ENCODE data around the gene GRIP2. TPM values are rescaled to one million over a fixed set of nuclear protein-coding genes. Genes with fewer than 3 reads are reported as not detected.

The GRIP2 gene
- total RNA-seq, 1 donor from 2014 or later = 2.3 TPM

DNA sequence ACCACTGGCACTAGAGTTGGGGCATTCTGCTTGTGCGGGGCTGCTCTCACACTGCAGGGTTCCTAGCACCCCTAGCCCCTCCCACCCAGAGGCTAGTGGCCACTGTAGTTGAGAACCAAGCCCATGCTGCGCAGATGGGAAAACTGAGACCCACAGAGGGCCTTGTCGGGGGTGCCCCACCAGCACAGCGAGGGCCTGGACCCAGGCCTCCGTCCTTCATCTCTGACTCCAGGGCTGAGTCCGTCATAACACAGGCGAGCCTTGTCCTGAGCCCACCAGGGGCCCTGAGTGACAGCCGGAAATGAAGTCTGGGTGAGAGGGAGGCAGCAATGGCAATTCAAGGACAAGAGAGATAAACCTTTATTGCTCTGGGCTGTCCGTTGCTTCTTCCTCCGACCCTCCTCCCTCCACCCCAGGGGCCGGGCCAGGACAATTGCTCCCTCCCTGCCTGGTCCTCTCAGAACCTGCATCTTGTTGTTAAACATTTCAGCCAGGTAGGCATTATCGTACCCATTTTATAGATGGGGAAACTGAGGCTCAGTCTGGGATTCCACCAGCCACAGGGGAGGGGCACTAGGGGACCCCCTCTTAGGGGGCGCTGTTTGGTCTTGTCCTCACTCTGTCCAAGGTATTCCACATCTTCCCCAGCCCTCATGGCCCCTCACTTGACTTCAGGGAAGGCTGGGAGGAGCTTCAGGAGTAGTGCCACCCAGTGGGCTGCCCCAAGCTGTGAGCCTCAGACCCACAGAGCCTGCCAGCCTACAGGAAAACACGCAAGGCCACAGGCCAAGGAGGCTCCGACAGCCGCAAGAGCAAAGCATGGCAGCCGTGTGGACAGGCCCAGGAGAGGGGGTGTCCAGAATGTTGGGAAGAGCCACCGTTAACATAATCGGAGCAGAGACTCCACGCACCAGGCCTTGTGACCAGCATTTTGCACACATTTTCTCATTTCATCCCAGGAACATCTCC is 4.4 kb upstream of the GRIP2 start:
- ATAC-seq (no peak), DNase-seq (ENCODE audit: low spot score) (no peak)
- intact Hi-C loops (cut with DNase I) = loop anchor here (5.0 kb wide), 1 partner anchor 37 kb away; no protein-coding TSS in a partner anchor

DNA sequence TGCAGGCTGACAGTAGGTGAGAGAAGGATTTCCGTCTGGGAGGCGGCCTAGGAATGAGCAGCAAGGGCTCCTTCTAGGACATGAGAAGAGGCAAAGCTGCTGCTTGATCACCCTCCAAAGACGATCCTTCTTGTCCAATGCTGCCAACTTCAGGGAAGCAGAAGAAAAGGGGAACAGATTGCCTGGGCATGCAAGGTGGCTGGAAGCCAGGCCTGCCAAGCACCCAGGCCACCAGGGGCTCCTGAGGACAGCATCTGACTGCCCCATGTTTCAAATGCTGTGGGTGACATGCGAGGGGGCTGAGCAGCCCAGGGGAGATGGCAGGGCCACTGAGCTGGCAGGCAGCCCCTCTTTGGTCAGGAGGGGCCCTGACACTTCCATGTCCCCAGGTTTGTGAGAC is 3.3 kb upstream of the GRIP2 start:
- DNase-seq (ENCODE audit: low spot score) = no peak
- no peak for ATAC-seq
- intact Hi-C loops (cut with DNase I) = no loop called here

GRCh38 chr3:14542656-14543055 is 2.5 kb upstream of the GRIP2 start:
- intact Hi-C loops (cut with DNase I) = no loop called here
- ATAC-seq = no peak
- no peak for DNase-seq (ENCODE audit: low spot score)

DNA sequence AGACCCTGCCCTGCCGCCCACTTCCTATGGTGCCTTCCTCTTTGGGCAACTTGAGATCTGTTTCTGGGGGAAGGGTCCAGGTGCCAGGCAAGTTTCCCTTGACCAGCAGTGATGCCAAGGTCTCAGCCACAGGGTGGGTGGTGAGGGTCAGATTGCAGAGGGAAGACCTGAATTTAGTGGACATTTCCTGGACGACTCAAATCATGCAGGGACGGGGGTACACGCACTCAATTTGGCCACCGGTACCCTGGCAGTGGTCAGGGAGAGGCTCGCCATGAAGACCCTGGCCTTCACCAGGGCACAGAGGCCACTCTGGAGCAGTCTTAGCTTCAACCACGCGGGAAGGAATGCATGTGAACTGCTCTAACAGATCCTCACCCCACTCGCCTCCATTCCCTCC is 1.5 kb upstream of the GRIP2 start:
- intact Hi-C loops (cut with DNase I) = no loop called here
- DNase-seq (ENCODE audit: low spot score) (no peak), ATAC-seq (no peak)

- ATAC-seq (no peak), DNase-seq (ENCODE audit: low spot score) (no peak)
- intact Hi-C loops (cut with DNase I) = no loop called here
These were observed 761 bp upstream of the GRIP2 start for GRCh38 chr3:14540821-14541385.

DNA sequence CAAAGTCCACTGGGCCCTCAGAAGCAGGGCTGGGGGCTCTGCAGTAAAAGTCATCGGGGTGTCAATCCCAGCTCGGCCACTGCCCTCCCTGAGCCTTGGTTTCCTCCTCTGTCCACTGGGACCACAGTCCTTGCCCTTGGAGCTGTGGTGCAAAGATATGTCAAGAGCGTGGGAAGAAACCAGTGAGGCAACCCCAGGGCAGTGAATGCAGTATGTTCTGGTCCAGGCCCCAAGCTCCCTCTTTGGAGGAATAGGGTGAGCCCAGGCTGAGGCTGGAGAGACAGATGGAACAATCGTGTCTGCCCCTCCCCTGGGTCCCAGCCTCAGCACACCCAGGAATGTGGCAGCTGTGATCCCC is 779 bp downstream of the GRIP2 start:
- intact Hi-C loops (cut with DNase I) = no loop called here
- DNase-seq (ENCODE audit: low spot score) (no peak), ATAC-seq (no peak)

DNA sequence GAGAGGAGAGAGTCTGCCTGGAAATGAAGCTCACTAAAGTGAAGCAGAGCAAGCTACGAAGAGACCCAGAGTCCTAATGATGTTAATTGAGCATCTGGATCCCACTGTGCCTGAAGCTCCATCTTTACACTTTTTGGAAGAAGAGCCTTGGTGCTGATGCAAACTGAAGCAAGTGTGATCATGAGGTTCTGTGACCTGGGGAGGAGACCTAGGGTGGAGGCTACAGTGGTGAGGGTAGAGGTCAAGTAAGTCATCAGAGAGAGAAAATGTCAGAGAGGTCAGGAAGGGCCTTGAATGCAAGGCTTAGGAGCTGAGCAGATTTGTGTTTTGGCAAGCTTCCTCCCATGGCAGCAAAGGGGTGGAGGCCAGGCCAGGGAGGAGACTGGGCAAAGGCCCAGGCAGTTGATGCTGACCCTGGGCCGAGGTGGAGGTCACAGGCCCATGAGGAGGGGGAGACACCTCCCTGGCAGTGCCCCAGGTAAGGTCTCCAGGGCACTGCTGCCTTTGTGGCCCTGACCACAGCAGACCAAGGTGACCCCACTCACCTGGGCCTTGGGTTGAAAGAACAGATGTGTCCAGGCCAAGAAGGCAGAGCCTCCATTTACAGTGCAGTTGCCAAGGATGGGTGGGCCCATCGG is 1.6 kb downstream of the GRIP2 start:
- intact Hi-C loops (cut with DNase I) = no loop called here
- DNase-seq (ENCODE audit: low spot score) (no peak), ATAC-seq (no peak)

DNA sequence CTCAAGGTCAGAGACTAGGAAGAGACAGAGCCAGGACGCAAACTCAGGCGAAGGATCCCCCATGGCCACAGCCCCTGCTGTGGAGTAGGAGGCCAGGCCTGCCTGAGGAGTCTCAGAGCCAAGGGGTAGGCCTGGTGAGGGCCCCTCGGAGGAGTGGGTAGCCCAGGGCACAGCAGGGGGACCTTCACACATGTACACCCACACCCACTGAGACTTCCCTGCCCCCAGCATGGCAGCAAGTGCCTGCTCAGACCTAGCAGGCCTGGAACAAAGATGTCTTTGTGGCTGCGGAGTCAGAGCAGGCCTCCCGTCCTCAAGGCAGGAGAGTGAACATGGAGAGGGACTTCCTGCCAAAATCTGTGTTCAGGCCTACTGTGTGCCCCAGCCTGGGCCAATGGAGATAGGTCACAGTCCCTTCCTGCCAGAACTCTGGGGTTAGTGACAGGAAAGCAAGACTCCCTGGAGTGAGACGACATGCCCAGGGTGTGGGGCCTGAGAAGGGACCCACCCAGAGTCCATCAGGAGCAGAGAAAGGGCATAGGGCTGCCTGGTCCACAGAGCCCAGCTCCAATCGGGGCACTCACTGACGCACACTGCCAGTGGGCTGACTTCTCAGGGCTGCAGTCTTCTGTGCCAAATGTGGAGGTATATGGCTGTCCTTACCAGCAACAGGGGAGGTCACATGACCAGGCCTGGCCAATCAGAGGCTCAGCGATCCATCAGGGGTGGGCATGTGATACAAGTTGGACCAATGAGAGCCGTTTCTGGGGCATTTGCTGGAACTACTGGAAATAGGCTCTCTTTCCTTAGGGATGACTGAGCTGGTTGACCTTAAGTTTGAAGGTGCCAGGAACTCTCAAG is 2.3 kb downstream of the GRIP2 start:
- ATAC-seq (no peak), DNase-seq (ENCODE audit: low spot score) (no peak)
- intact Hi-C loops (cut with DNase I) = no loop called here

DNA sequence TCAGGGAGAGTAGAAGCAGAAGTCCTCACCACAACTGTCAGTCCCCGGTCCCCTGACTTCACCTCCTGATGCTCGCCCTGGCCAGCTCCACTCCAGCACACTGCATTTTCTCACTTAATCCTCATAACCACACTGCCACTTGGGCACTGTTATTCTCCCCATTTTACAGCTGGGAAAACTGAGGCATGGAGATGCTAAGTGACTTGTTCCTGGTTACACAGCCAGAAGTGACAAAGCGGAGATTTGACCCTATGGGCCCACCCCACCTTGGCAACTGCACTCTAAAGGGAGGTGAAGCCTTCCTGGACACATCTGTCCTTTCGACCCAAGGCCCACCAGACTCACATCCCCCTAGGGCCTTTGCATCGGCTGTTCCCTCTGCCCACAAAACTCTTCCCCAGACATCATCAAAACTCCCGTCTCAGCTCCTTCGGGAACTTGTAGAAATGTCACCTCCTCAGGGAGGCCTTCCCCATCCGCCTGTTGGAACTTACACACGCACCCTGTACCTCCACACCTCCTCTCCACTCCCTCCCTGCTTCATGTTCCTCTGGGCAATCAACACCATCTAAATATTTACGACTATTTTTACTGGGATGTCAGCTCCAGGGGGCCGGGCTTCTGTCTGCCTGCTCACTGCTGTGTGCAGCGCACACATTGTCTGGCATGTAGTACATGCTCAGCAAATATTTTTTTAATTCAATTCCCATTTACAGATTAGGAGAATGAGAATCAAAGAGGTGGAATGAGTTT is 3.1 kb downstream of the GRIP2 start:
- intact Hi-C loops (cut with DNase I) = no loop called here
- ATAC-seq (no peak), DNase-seq (ENCODE audit: low spot score) (no peak)

- intact Hi-C loops (cut with DNase I) = no loop called here
- no peak for ATAC-seq
- DNase-seq (ENCODE audit: low spot score) = no peak
These were observed 3.9 kb downstream of the GRIP2 start for GRCh38 chr3:14536055-14536815.

DNA sequence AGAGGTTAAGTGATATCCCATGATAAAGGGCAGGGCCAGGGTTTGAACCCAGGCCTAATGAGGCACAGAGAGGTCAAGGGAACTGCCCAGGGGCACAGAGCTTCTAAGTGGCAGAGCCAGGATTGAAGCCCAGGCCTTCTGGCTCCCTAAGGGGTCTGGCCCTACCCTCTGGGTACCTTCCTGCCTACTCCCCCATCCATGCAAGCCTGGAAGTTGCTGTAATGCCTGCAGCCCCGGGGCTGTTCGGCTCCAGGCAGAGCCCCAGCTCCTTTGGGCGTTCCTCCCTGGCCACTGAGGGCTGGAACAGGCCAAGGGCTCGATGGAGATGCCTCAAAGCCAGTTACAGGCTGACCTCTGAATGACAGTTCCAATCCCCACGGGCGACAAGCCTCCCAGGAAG is 4.5 kb downstream of the GRIP2 start:
- no peak for ATAC-seq
- no peak for DNase-seq (ENCODE audit: low spot score)
- intact Hi-C loops (cut with DNase I) = no loop called here

DNA sequence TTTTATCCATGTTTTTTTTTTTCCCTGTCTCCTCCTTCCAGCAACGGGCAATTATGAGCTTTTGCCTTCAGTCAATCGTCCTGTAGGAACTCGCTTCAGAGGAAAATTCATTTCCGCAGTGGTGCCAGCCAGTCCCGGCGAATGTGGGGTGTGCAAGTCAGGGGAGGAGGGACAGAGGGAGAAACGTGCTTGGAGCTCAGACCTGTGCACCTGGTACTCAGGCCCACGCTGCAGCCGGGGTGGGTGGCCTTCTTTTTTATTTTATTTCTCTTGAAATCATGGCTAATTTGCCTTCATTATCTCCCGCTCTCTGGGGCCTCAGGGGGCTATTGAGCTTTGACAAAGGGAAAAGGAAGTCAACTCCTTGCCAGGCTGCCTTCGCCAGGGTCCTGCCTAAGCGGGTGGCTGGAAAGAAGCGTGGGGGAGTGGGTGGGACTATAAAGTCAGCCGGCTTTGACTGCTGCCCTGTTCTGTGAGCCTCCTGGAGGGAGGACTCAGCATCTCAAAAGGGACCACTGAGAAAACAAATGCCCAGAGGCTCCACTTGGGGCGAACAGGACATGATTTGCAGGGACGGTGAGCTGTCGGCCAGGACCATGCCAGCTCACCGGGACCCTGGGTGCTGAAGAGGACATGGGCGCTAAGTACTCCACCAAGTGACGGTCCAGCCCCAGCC is 5.5 kb downstream of the GRIP2 start:
- intact Hi-C loops (cut with DNase I) = no loop called here
- ATAC-seq (no peak), DNase-seq (ENCODE audit: low spot score) (no peak)

DNA sequence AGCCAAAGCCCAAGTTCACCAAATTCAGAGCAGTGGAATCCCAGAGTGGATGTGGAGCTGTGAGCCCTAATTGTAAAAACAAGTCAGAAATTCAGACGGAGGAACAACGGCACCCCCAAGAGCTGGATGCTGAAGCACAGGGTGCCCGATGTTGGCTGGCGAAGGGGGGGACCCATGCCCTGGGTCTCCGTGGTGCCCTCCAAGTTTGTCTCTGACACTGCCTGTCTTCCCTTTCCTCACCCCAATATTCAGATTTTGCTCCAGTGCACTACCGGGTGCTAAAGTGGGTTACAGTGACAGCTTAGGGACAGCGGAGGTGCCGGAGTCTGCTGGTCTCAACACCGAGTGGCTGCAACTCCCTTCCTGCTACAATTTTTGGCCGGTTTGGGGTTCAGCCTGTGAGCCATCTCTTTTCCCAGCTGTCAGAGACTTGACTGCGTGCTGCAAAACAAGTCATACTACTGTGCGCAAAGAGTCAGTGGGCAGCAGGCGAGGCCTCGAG is 6.6 kb downstream of the GRIP2 start:
- ATAC-seq (no peak), DNase-seq (ENCODE audit: low spot score) (no peak)
- intact Hi-C loops (cut with DNase I) = no loop called here

DNA sequence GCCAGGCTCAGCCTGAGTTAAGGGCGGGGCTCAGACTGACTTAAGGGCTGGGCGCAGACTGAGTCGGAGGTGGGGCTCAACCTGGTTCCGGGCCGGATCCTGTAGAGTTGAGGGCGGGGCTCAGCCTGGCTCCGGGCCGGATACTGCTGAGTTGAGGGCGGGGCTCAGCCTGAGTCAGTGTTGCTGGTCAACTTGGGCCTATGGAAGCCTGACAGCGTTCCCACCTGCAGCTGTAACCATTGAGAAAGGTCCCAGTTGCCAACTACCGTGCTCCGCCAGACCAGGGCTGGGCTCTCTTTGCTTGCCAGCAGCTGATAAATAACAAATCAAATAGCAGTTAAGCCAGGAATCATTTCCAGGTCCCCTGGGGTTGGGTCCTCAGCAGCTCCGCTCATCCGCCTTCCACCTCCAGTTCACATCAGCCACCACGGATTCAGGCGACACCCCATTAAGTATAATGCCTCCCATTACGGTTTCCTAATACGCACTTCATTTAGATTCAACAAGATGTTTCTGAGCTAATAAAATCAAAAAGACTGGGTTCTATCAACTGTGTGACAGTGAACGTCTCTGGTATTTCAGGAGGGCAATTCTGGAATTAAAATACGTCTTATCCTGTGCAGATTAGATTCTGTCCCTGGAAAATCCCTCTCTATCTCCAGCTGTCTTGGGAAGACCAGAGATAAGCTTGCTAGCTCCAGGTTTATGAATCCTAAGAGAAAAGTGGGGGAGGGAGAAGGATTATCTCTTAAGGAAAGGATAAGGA is 7.3 kb downstream of the GRIP2 start:
- DNase-seq (ENCODE audit: low spot score) (peak; percentile 69), ATAC-seq (peak; percentile 65)
- intact Hi-C loops (cut with DNase I) = no loop called here

GRCh38 chr3:14531856-14532395 is 8.2 kb downstream of the GRIP2 start:
- no peak for ATAC-seq
- intact Hi-C loops (cut with DNase I) = no loop called here
- no peak for DNase-seq (ENCODE audit: low spot score)

DNA sequence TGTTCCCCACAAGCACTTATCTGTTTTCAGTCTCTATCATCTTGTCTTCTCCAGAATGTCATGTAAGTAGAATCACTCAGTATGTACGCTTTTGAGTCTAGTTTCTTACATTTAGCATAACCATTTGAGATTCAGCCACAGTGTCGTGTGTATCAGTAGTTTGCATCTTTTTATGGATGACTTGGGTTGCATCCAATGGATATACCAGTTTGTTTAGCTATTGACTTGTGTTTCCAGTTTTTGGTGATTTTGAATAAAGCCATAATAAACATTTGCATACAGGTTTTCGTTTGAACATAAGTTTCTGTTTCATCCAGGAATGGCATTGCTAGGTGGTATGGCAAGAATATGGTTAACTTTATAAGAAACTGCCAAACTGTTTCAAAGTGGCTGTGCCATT is 12.1 kb downstream of the GRIP2 start:
- DNase-seq (ENCODE audit: low spot score) = no peak
- intact Hi-C loops (cut with DNase I) = no loop called here
- no peak for ATAC-seq
